PC-3 (cell line): ENCODE data around the gene ARL4A. TPM values are rescaled to one million over a fixed set of nuclear protein-coding genes. Genes with fewer than 3 reads are reported as not detected.

ENCODE experiments used
- ATAC-seq: fragments of 200-7000 bp; cut with Tn5 transposase; 2 replicates; pipeline ENCODE4 v1.9.1; 2020; ENCODE audit warnings: mild to moderate bottlenecking, moderate library complexity
- BruUV-seq: library from RNA; stranded (reverse); fragments of 400-500 nt; replicated peaks from 2 replicates; lab custom pipeline; 2021; lab: Mats Ljungman, UMichigan
- CTCF ChIA-PET: fragments of 300-600 bp; sonication (Branson Sonifier 250); formaldehyde crosslinking; loops from one replicate; lab custom pipeline; 2022; ENCODE audit warnings: antibody characterized with exemption; lab: Charles Lee
- POLR2A ChIA-PET: fragments of 300-600 bp; sonication (Branson Sonifier 250); formaldehyde crosslinking; loops from one replicate; lab custom pipeline; 2022; ENCODE audit warnings: antibody characterized with exemption; ENCODE audit not compliant: unreplicated experiment; lab: Charles Lee
- DNase-seq: peaks from one replicate; pipeline ENCODE4 v3.0.0-alpha.2; 2015
- H2AFZ ChIP-seq: fragments of 300-600 bp; sonication (generic); 2 replicates; pipeline ENCODE4 v1.6.0; 2016; ENCODE audit warnings: antibody characterized with exemption, low read length
- H3F3A ChIP-seq: fragments of 300-600 bp; sonication (generic); one replicate; pipeline ENCODE4 v1.6.0; 2017; ENCODE audit warnings: antibody characterized with exemption, low read length, control low read depth, mild to moderate bottlenecking; ENCODE audit not compliant: unreplicated experiment
- H3K27ac ChIP-seq: fragments of 300-600 bp; sonication (generic); 2 replicates; pipeline ENCODE4 v1.5.1; 2016; ENCODE audit warnings: mild to moderate bottlenecking, low read length
- H3K27me3 ChIP-seq: fragments of 300-600 bp; sonication (generic); 2 replicates; pipeline ENCODE4 v1.6.1; 2016; ENCODE audit warnings: low read length, mixed read lengths
- H3K36me3 ChIP-seq: fragments of 300-600 bp; sonication (generic); 2 replicates; pipeline ENCODE4 v1.6.1; 2016; ENCODE audit warnings: low read depth, mixed run types, low read length, mixed read lengths
- H3K4me1 ChIP-seq: fragments of 300-600 bp; sonication (generic); 2 replicates; pipeline ENCODE4 v1.5.1; 2016; ENCODE audit warnings: low read length; ENCODE audit not compliant: insufficient read depth
- H3K4me2 ChIP-seq: fragments of 300-600 bp; sonication (generic); 2 replicates; pipeline ENCODE4 v1.6.0; 2016; ENCODE audit warnings: low read length
- H3K4me3 ChIP-seq: fragments of 300-600 bp; sonication (generic); 2 replicates; pipeline ENCODE4 v1.5.1; 2016; ENCODE audit warnings: mild to moderate bottlenecking, low read length, mixed read lengths
- H3K79me2 ChIP-seq: fragments of 300-600 bp; sonication (generic); 2 replicates; pipeline ENCODE4 v1.6.1; 2017; ENCODE audit warnings: low read length, mixed read lengths
- H3K9ac ChIP-seq: fragments of 300-600 bp; sonication (generic); 2 replicates; pipeline ENCODE4 v1.6.0; 2016; ENCODE audit warnings: mild to moderate bottlenecking, low read length
- H3K9me2 ChIP-seq: fragments of 300-600 bp; sonication (generic); replicated peaks from 2 replicates; pipeline ENCODE4 v1.6.1; 2016; ENCODE audit warnings: mixed run types, low read length, mixed read lengths
- H3K9me3 ChIP-seq: fragments of 300-600 bp; sonication (generic); 2 replicates; pipeline ENCODE4 v1.6.1; 2016; ENCODE audit warnings: low read length, mixed read lengths
- H4K20me1 ChIP-seq: fragments of 300-600 bp; sonication (generic); 2 replicates; pipeline ENCODE4 v1.6.1; 2016; ENCODE audit warnings: low read length, mixed read lengths
- CTCF ChIP-seq: fragments of 300-600 bp; sonication (generic); conservative IDR thresholded peaks from 2 replicates; pipeline ENCODE4 v1.5.1; 2017; ENCODE audit warnings: antibody characterized with exemption, low read depth, mild to moderate bottlenecking, low read length
- EZH2 ChIP-seq: fragments of 300-600 bp; sonication (generic); IDR thresholded peaks from one replicate; pipeline ENCODE4 v1.6.1; 2017; ENCODE audit warnings: antibody characterized with exemption, mild to moderate bottlenecking, low read length; ENCODE audit not compliant: unreplicated experiment
- EZH2phosphoT487 ChIP-seq: fragments of 300-600 bp; sonication (generic); IDR thresholded peaks from 2 replicates; pipeline ENCODE4 v1.6.1; 2018; ENCODE audit warnings: mild to moderate bottlenecking, antibody characterized with exemption, low read length, borderline replicate concordance
- intact Hi-C: fragments of 100-400 bp; cut with micrococcal nuclease; formaldehyde crosslinking; loops from 2 replicates; pipeline ENCODE4 v1.9.0; 2023
- total RNA-seq: library from RNA; depleted of rRNA; stranded (reverse); fragments of >200 nt; gene quantifications from 2 replicates; pipeline ENCODE4 v1.2.3, GENCODE V29; 2014

The ARL4A gene
- total RNA-seq, 1 experiment from 2014 or later = 23.7 TPM

- H3K27me3 ChIP-seq = no peaks in the 10 kb centered on the region
- no peaks in the 10 kb centered on the region; the same call in 1 of the 2 replicates for H3K36me3 ChIP-seq
- H3K27ac ChIP-seq = peak overlapping the region; percentile 85
- no peak overlapping the region for H2AFZ ChIP-seq
- H3K79me2 ChIP-seq = no peaks in the 10 kb centered on the region
- H3K9ac ChIP-seq = no peak overlapping the region
- peaks cover 5% of the 10 kb centered on the region; the same call in 1 of the 2 replicates for H3K9me3 ChIP-seq
- ATAC-seq = no peak
- no peak overlapping the region for H3K4me3 ChIP-seq
- DNase-seq = peak; percentile 52
- POLR2A ChIA-PET = interaction anchor here (1.6 kb wide), 1 partner anchor 10 kb away, joined by 4 read pairs; no protein-coding TSS in a partner anchor
- no peaks in the 10 kb centered on the region for H3K9me2 ChIP-seq
- intact Hi-C loops = loop anchor here (2.0 kb wide), 1 partner anchor 121 kb away; no protein-coding TSS in a partner anchor
- TF ChIP-seq EZH2phosphoT487 (no peak), CTCF (no peak), EZH2 (no peak)
- H3F3A ChIP-seq = peaks cover 5% of the 10 kb centered on the region
- peaks cover 51% of the 10 kb centered on the region for H3K4me1 ChIP-seq
- H3K4me2 ChIP-seq = peak overlapping the region; percentile 75
- H4K20me1 ChIP-seq = no peaks in the 10 kb centered on the region
- no TSS peak for BruUV-seq
- CTCF ChIA-PET = interaction anchor here (1.6 kb wide), 1 partner anchor 19 kb away, joined by 15 read pairs; the partner anchor contains the start of gene ARL4A
Measured at GRCh38 chr7:12705878-12706277, 18.4 kb downstream of the ARL4A start.

- Histone ChIP-seq H3F3A (peaks cover 5% of the 10 kb centered on the region), H3K9me3 (no peaks in the 10 kb centered on the region; the same call in 1 of the 2 replicates), H3K79me2 (no peaks in the 10 kb centered on the region), H3K27me3 (no peaks in the 10 kb centered on the region), H3K9me2 (no peaks in the 10 kb centered on the region), H3K4me3 (peak overlapping the region; percentile 26; the same call in 1 of the 2 replicates), H4K20me1 (no peaks in the 10 kb centered on the region), H3K36me3 (no peaks in the 10 kb centered on the region), H3K27ac (peak overlapping the region; percentile 85), H3K4me1 (peaks cover 57% of the 10 kb centered on the region), H3K9ac (peak overlapping the region; percentile 26), H2AFZ (no peak overlapping the region), H3K4me2 (peak overlapping the region; percentile 75)
- DNase-seq (peak; percentile 91), ATAC-seq (peak; percentile 84)
- ChIA-PET CTCF (interaction anchor here (1.6 kb wide), 1 partner anchor 20 kb away, joined by 15 read pairs; the partner anchor contains the start of gene ARL4A), POLR2A (interaction anchor here (0.6 to 1.6 kb wide), 3 partner anchors 9 to 244 kb away, joined by 3 to 4 read pairs (median 3); partner anchors contain the start of gene ARL4A)
- BruUV-seq = no TSS peak
- TF ChIP-seq EZH2 = no peak
- no peak for TF ChIP-seq CTCF
- TF ChIP-seq EZH2phosphoT487 = no peak
- intact Hi-C loops = loop anchor here (1.0 to 2.0 kb wide), 2 partner anchors 18 to 120 kb away; no protein-coding TSS in a partner anchor
Measured at GRCh38 chr7:12706900-12707536, 19.6 kb downstream of the ARL4A start.

GRCh38 chr7:12708314-12708713 lies 20.9 kb downstream of the ARL4A start:
- no peak overlapping the region for H3K4me2 ChIP-seq
- H3K27me3 ChIP-seq = no peaks in the 10 kb centered on the region
- peaks cover 5% of the 10 kb centered on the region for H3F3A ChIP-seq
- no peaks in the 10 kb centered on the region for H3K9me3 ChIP-seq
- DNase-seq (no peak), ATAC-seq (no peak)
- no peaks in the 10 kb centered on the region for H3K36me3 ChIP-seq
- peaks cover 63% of the 10 kb centered on the region for H3K4me1 ChIP-seq
- no TSS peak for BruUV-seq
- intact Hi-C loops = no loop called here
- ChIA-PET POLR2A (no interaction called here), CTCF (no interaction called here)
- no peak overlapping the region for H3K27ac ChIP-seq
- H3K79me2 ChIP-seq = no peaks in the 10 kb centered on the region
- TF ChIP-seq CTCF = no peak
- no peak for TF ChIP-seq EZH2phosphoT487
- no peak for TF ChIP-seq EZH2
- H3K9ac ChIP-seq = no peak overlapping the region; the same call in 1 of the 2 replicates
- no peaks in the 10 kb centered on the region for H3K9me2 ChIP-seq
- no peak overlapping the region for H3K4me3 ChIP-seq
- no peak overlapping the region for H2AFZ ChIP-seq
- H4K20me1 ChIP-seq = no peaks in the 10 kb centered on the region
